ENCODE data around the gene GAL3ST2.
"Not testable (repeated sequence)": the region's sequence is repeated elsewhere in the genome, so short reads cannot be mapped to it uniquely, and the experiment has no call there.

Gene GAL3ST2

DNA sequence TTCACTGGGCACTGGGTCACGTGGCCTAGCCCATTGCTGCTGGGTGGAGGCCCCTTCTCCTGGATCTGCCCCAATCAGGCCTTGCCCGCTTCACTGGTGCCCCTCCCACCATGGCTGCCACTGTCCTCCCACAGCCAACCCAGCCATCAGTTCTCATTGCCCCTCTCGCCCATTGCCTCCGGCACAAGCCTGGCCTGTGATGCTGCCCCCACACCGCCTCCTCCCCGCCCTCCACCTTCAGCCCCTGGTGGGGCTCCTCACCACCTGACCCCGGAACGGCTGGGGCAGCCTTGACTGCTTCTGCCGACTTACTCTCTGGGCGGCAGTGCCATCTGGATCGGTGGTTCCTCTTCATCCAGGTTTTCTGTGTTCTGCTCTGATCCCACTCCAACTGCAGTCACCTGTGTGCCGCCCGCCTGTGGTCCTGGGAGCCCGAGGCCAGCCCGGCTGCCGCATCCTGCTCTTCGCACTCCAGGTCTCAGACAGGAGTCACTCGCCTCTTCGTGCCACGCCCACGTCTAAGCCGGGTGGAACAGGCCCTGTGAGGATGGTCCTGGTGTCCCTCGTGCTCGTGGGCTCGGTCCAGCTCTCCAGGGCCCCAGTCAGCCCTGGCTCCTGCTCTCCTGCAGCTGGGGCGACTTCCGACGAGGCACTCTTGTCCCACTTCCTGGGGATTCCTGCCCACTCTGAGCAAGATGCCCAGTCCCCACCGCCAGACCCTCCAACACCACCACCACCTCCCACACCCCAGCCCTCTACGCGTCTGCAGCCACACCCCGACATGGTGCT lies 28.0 kb upstream of the GAL3ST2 start:
- DNase-seq (ENCODE audit: low read depth) = no peak

DNA sequence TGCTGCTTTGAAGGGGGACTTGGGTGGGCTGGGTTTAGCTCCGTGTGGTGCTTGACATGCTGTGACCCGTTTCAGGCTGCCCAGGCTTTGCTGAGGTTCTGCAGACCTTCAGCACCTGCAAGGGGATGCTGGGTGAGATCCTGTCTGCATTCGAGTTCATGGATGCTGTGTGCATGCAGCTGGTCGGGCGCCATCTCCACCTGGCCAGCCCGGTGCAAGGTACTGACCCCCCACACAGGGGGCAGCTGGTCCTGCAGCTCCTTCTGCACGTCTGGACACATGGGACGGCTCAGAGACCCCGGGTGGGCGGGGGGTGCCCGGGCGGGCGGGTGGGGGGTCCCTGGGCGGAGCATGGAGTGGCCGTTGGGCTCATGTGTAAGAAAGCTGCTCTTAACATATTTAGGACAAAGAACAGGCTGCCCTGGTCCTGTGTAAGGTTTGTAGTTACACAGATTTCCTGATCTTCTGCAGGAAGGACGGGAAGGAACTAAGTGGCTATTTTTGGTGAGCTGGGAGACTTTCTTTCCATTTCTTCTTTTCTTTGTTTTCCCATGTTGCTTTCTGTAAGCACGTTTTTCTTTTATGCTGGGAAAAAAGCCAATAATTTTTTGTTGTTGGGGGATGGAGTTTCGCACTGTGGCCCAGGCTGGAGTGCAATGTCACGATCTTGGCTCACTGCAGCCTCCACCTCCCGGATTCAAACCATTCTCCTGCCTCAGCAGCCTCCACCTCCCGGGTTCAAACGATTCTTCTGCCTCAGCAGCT lies 26.4 kb upstream of the GAL3ST2 start:
- DNase-seq (ENCODE audit: low read depth) = no peak

DNA sequence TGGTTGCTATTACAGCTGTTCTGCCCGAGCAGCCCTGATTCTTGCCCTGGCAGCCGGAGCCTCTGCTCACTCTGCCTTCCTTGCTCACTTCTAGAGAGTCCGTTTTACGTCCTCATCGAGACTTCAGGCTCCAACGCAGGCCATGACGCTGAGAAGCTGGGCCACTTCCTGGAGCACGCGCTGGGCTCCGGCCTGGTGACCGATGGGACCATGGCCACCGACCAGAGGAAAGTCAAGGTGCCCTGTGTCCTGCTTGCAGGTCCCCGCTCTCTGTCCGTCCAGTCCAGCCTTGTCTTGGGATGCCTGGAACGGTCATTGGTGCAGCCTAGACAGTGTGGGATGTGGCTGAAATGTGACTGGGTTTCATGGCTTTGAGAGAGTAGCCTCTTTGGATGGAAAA lies 25.5 kb upstream of the GAL3ST2 start:
- no peak for DNase-seq (ENCODE audit: low read depth)

DNA sequence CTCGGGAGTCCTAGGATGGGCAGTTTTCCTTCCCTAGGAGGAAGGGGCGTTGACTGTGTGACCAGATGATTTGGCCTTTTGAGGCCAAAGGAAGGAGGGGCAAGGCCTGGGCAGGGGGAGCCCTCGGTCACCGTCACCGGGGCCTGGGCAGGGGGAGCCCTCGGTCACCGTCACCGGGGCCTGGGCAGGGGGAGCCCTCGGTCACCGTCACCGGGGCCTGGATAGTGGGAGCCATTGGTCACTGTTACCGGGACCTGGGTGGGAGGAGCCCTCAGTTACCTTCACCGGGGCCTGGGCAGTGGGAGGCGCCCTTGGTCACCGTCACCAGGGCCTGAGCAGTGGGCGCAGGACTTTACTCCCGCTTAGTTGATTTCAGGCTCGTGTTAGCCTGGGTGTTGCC lies 24.8 kb upstream of the GAL3ST2 start:
- no peak for DNase-seq (ENCODE audit: low read depth)

DNA sequence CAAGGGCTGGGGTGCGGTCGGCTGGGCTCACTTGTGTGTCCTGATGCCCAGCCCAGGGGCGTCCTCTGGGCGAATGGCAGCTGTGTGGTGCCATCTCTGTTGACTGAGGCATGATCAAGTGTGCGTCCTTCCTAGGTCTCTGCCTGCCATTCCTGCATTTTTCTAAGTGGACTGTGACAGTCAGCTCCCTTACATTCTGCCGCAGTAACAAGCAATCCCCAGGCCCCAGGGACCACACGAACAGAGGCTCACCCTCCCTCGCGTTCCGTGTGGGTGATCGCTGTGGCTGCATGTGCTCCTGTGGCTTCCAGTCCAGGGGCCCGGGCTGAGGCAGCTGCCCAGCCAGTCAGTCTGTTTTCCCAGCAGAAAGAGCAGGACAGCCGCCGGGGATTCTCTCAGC lies 24.4 kb upstream of the GAL3ST2 start:
- no peak for DNase-seq (ENCODE audit: low read depth)

DNA sequence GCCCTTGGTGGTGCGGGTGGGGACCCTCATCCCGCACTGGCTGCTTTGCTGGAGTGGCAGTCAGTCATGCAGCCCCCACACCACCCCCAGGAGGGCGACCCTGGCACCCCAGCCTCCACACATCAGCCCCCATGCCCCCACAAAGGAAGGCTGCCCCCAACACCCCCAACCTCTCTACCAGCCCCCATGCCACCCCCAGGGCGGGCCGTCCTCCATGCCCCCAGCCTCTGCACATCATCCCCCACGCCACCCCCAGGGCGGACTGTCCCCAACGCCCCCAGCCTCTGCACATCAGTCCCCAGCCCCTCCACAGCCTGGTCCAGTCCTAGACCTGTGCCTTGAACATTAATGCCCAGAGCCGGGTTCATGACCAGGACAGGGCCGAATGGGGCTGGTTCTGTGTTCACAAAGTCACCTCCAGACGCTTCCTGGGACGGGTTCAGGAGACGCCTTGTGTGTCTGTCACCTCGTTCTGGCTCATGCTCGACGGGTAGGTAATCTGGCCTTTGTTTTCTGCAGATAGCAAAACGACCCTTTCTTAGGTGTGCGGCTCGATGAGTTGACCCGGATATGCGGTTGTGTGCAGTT lies 23.8 kb upstream of the GAL3ST2 start:
- no peak for DNase-seq (ENCODE audit: low read depth)

DNA sequence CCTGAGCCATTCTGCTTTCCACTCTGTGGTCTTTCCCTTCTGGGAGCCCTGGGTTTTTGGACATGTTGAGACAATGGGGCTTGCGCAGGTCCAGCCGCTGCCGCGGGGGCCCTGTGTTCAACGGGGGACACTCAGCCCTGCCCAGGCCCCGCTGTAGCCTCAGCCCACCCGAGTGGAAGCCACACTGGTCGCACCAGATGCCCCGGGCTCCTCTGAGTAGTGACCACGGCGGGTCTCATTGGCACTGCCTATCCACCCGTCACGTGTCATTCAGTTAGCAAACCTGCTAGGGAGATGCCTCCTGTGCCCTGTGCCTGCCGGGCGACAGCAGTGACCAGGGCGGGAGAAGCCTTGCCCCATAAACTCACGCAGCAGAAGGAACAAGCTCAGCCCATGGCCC lies 23.1 kb upstream of the GAL3ST2 start:
- DNase-seq (ENCODE audit: low read depth) = no peak

DNA sequence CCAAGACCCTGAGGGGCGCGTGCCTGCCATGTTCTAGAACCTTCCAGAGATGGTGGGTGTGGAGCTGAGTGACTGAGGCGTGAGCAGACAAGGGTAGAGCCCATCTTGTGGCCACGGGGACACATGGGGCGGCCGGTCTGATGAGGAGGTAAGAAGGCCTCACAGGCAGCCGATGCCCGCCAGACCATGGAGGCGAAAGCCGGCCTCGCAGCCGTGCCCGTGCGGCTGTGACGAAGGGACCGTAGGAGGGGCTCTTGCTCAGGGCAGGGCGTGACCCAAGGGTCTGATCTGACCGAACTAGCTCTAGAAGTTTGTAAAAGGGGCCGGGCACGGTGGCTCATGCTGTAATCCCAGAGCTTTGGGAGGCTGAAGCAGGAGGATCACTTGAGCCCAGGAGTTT lies 22.6 kb upstream of the GAL3ST2 start:
- no peak for DNase-seq (ENCODE audit: low read depth)

DNA sequence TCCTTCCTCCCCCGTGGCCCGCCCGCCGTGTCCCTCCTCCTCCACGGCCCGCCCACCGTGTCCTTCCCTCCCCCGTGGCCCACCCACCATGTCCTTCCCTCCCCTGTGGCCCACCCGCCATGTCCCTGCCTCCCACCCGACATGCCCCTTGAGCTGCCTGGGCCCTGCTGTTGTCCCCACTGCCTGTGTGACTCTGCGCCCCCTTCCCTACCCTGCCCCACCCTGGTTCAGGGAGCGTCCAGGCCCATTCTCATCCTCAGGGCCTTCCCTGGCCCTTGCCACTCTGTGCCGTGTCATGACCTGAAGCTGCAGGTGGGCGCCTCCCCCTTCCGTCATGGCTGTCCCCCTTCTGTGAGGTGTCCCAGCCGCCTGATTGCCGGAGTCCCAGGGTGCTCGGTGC lies 21.5 kb upstream of the GAL3ST2 start:
- no peak for DNase-seq (ENCODE audit: low read depth)

DNA sequence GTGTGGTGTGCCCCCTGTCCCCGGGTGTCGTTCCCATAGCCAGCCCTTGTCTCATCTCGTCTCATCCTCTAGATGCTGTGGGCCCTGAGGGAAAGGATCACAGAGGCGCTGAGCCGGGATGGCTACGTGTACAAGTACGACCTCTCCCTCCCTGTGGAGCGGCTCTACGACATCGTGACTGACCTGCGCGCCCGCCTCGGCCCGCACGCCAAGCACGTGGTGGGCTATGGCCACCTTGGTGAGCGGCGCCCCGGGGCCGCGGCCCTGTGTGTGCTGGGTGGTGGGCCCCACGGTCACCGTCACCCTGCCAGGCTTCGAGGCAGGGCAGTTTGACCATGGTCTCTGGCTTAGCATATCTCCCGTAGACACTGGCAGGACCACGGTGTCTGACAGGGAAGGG lies 20.8 kb upstream of the GAL3ST2 start:
- no peak for DNase-seq (ENCODE audit: low read depth)

DNA sequence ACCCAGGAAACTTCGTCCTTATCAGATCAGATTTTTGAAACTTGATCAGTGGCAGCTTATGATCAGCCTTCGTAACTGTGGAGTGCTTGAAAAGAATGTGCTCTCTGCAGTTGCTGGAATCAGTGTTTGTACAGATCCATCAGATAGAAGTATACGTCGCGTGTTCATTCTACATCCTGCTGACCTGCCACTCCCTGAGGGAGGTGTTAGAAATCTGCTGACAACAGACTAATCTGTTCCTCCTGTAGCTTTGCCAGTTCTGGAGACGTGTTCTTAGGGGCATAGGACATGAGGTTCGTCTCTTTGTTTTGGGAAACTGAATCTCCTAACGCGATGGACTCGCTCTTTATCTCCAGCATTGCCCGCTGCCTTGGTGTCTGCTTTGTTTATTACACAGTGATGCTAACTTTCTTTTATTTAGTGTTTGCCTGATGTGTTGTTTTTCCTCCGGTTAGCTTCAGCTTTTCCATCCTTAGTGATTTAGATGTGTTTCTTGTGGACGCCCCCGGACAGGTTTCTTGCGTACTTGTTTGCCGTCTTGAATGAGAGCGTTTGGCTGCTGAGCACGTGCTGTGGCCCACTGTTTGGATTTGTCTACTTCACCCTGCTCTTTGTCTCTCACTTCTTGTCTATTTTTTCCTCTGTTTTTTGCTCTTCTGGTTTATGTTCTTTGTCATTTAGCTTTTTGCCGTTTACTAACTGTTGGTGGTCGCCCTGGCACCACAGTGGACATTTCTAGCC lies 17.4 kb upstream of the GAL3ST2 start:
- DNase-seq (ENCODE audit: low read depth) = no peak

DNA sequence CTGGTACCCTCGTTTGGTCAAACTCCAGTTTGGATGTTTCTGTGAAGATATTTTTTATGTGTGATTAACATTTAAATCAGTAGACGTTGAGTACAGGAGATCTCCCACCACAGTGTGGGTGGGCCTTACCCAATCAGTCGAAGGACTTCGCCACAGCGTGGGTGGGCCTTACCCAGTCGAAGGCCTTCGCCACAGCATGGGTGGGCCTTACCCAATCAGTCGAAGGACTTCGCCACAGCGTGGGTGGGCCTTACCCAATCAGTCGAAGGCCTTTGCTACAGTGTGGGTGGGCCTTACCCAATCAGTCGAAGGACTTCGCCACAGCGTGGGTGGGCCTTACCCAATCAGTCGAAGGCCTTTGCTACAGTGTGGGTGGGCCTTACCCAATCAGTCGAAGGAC lies 16.7 kb upstream of the GAL3ST2 start:
- DNase-seq (ENCODE audit: low read depth) = not testable (repeated sequence)

DNA sequence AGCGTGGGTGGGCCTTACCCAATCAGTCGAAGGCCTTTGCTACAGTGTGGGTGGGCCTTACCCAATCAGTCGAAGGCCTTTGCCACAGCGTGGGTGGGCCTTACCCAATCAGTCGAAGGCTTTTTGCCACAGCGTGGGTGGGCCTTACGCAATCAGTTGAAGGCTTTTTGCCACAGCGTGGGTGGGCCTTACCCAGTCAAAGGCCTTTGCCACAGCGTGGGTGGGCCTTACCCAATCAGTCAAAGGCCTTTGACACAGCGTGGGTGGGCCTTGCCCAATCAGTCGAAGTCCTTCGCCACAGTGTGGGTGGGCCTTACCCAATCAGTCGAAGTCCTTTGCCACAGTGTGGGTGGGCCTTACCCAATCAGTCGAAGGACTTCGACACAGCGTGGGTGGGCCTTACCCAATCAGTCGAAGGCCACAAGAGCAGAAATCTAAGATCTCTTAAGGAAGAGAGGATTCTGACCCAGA lies 16.3 kb upstream of the GAL3ST2 start:
- no peak for DNase-seq (ENCODE audit: low read depth)

DNA sequence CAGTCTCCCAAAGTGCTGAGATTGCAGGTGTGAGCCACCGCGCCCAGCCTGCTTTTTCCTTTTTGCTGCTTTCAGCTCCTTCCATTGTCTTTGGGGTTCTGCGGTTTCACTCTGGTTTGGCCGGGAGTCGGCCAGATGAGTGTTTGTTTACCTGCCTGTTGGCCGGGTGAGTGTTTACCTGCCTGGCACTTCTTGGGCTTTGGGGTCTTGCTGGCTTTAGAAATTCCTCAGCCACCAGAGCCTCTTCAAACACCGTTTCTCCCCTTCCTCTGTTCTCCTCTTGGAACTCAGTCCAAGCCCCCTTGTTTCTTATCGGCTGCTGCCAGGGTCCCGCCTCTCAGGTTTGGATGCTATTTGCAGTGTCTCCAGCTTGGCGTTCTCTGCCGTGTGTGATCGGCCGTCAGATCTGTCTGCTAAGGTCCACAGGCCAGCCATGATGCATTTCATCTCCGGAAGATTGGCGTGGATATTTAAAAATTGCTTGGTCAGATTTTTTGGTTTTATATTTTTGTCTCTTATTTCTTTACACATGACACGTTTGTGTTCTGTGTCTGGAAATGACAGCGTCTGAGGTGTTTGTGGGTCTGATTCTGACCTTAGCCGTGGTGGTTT lies 14.2 kb upstream of the GAL3ST2 start:
- DNase-seq (ENCODE audit: low read depth) = no peak

DNA sequence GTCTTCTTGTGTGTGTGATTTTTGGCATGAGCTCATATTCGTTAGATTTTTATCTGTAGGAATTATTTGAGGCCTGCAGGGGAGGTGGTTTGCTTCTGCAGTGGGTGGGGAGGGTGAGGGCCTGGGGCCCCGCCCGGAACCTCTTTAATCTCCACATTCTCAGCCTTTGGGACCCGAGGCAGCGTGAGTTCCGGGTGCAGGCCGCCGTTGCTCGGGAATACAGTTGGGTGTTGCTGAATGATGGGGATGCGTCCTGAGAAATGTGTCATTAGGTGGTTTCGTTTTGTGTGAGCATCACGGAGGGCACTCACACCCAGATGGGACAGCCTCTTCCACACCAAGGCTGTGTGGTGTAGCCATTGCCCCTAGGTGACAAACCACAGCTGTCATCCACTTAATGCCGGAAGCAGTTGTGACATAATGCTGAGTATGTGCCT lies 13.7 kb upstream of the GAL3ST2 start:
- peak; percentile 56 for DNase-seq (ENCODE audit: low read depth)

DNA sequence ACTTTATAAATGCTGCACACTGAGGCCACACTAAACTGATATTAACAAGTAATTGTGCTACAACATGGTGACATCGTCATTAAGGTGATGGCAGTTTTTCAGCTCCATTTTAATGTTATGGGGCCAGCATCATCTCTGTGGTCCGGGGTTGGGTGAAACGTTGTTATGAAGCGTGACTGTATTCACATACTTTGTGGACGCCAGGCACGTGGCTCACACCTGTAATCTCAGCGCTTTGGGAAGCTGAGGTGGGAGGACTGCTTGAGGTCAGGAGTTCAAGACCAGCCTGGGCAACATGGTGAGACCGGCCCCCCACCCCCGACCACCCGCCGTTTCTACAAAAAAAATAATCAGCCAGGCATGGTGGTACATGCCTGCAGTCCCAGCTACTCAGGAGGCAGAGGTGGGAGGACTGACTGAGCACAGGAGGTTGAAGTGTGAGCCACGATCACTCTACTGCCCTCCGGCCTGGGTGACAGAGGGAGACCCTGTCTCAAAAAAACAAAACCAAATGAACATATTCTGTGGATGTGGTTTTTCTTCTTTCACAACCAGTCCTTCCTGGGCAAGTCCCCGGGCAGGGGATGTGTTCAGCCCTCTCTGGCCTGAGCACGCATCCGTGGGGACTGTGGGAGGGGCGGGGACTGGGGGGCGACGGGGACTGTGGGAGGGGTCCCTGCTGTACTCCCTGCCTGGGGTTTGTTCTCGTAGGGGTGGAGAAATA lies 12.9 kb upstream of the GAL3ST2 start:
- DNase-seq (ENCODE audit: low read depth) = no peak

DNA sequence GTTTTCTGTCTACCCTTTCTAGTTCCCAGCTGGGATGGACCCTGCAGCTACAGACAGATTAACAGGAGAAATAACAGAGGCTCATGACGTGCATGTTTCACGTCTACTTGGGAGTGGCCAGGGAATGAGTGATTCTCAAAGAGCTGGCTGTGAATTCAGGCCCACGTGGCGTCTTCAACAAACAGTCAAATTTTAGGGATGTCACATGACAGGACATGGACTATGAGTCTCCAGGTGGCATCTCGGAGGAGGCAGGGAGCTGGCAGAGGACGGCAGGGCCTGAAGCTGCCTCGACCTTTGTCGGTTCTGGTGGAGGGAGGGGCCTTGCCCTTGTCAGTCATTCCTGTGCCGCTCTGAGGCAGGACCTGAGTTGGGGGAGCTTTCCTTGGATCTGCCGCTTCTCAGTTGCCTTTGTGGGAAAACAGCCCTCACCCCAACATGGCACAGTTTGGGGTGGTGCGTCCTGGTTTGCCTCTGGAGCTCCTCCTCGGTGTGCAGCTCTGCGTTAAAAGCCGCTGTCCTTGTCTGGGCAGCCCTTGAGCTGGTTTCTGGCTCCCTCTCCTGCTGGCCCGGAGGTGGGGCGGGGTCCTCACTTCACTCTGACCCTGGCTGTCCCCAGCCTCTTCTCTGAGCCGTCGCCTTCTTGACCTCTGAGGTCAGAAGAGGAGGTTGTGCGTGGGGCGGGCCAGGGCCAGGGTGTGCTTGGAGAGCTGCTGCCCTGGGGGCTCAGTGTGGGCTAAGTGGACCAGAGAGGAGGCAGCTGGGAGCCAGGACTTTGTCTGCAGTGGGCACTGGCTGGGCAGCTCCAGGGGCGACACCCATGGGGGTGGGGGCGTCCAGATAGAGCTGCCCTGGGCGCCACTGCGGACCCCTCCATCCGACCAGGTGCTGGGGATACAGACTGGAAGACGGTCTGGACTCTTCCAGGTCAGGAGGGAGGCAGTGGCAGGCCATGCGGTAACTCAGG lies 12.1 kb upstream of the GAL3ST2 start:
- DNase-seq (ENCODE audit: low read depth) = no peak

DNA sequence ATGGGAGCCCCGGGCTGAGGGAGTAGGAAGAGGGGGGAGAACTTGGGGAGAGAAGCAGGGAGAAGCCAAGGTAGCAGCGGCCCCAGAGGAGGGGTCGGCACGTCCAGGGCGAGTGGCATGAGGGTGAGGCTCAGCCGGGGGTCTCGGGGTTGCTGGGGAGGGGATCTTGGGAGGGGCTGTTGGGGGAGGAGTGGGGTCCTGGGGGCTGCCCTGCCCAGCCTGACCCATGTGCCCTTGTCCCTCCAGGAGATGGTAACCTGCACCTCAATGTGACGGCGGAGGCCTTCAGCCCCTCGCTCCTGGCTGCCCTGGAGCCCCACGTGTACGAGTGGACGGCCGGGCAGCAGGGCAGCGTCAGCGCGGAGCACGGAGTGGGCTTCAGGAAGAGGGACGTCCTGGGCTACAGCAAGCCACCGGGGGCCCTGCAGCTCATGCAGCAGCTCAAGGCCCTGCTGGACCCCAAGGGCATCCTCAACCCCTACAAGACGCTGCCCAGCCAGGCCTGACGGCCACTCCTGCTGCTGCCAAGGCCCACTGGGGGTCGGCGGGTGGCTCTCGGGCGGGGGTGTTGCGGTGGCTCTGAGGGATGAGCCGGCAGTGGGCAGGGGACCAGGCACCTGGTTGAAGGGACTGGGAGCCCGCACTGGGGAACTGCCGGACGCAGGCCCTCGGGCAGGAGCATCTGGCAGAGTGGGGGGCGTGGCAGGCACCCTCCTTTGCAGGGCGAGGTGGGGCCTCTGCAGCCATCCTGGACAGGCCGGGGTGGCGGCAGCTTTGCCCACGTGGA lies 9.0 kb upstream of the GAL3ST2 start:
- no peak for DNase-seq (ENCODE audit: low read depth)

DNA sequence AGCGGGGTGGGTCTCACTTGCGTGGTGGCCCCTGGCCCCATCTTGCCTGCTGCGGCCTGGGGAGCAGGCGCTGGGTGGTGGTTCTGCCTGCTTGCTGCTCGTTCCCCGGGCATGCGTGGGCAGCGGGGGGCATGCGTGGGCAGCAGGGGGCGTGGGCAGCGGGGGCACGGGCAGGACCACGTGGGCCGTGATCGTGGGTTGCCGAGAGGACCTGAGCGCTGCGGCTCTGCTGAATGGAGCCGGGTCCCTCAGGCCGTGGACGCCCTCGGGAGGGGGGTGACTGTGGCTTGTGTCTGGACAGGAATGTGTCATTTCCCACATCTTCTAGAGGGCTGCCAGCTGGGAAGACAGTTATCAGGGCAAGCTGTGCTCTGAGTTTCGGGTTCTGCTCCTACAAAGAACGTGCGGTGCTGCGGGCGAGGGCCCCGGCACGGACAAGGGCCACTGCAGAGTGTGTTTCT lies 8.3 kb upstream of the GAL3ST2 start:
- no peak for DNase-seq (ENCODE audit: low read depth)

All from activated T-helper 9 cell treated with anti-CD3 and anti-CD28 coated beads, Interleukin-2, amount 50 U/mL, for 16 hours (primary cell).